Dermis lymphatic vessel endothelial cell (primary cell): Measurements from ENCODE around the gene MAD2L2. TPM values are rescaled to one million over a fixed set of nuclear protein-coding genes. Genes with fewer than 3 reads are reported as not detected.

Experiments used
- total RNA-seq: library from RNA; depleted of rRNA; stranded (reverse); fragments of >200 nt; gene quantifications from 2 replicates; pipeline ENCODE4 v1.2.1, GENCODE V29; 2014

The MAD2L2 gene
- 29.9 and 30.1 TPM in 2 replicates for total RNA-seq

DNA sequence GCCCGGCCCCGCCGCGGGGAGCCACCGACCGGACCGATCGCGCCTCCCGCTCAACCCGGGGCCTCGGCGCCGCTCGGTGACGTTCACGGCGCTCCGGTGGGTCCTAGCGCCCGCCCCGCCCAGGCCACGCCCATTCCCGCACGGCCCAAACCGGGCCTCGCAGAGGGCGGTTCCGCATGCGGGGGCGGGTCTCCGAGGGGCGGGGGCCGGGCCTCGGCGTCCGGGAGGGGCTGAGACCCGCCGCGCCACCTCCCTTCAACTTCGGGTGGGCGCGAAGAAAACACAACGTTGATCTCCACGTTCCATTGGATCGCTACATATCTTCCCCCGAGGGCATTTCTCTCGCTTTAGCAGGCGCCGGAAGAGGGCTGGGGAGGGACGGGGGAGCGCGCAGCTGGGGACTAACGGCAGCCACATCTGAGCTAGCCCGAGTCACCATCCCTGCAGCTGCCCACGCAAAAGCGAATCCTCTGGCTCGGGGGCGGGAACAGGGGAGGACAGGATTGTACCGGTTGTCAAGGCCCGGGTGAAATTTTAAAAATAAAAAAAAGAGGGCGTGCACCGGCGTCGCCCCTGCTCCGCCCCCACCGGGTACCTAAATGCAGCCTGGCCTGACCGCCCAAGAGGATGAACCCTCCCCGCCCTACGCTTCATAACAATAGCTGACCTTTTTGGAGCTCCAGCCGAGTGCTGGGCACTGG, at the start of gene MAD2L2:
Gene MAD2L2 (minus strand): TSS at position 78 of the 701 bp plus-strand sequence. CDS start 547 bp downstream, outside the sequence.

DNA sequence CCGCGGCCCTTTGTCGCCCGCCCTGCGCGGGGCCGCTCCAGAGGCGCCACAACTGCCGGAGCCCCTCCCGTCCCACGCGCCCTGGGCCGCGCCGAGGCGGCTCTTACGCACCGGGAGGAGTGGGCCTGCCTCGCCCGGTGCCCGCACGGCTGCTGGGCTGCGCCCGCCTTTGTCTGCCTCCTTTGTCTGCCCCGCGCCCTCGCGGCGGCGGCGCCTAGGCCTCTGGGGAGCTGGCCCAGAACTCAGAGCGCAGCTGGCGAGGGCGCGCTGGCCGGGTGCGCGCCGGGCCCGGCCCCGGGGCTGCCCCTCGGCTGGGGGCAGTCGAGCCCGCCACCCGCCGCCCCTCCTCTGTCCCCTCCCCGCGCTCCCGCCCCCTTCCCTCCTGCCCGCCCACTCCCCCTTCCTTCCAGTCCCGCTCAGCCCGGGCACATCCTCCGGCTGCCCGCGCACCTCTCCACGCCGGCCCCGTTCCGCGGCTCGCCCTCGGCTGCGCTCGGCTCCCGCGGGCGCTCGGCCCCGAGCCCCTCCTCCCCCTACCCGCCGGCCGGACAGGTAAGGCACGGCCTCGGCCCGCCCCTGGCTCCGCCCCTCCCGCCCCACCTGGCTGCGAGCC, 10.5 kb upstream of the MAD2L2 start, which contains the start of gene DRAXIN:
Gene DRAXIN (plus strand): TSS at position 409 of the 613 bp plus-strand sequence. CDS start 14,549 bp downstream, outside the sequence.

DNA sequence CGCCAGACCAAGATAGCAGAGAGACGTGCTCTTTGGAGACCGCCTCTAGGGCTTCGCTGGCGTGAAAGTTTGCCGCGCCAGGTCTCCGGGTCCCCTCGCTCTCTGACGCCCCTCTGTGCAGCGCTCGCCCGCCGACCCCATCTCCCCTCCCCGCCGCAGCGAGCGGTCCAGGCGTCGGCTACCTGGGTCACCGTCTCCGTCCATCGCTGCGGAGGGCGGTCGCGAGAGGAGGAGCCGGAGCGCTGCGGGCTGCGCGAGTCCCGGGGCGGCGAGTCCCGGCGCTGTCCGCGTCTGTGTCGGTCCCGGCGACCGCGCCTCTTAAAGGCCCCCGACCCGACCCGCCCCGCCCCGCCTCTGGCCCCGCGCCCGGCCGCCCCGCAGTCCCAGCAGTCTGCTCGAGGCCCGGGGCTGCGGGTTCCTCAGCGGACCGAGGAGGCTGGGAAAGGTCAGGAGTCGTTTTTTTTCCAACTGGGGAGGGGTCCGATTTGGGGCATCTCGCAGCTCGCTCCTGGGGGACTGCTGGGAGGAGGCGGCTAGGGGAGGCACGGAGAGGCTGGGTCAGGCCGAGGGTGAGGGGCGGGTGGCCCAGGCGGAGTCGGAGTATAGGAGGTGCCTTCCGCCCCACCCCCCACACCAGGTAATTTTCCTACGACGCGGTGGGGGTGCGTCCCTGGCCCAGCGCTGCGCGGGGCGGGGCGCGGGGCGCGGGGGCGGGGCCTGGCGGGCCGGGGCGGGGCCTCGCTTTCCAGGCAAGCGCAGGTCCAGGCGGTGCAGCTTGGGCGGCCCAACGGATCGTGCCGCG, 26.6 kb downstream of the MAD2L2 start, which contains the start of the genes FBXO2 and FBXO44:
Gene FBXO2 (minus strand): TSS at position 293 of the 802 bp plus-strand sequence. CDS start 89 bp downstream, at position 204.
Gene FBXO44 (plus strand): TSS at position 741 of the 802 bp plus-strand sequence. CDS start 959 bp downstream, outside the sequence.

Other genes starting within 250 kb of the MAD2L2 start
- gene DISP3, start 202.0 kb downstream of the MAD2L2 start, total RNA-seq, result 0.09 and 0.11 TPM in 2 replicates
- gene FBXO2, start 26.7 kb downstream of the MAD2L2 start, total RNA-seq, result 1.4 and 1.6 TPM in 2 replicates
- 7.0 and 9.5 TPM in 2 replicates for gene FBXO44, start 26.3 kb downstream of the MAD2L2 start, total RNA-seq
- 1.5 and 1.7 TPM in 2 replicates for gene FBXO6, start 16.9 kb downstream of the MAD2L2 start, total RNA-seq
- gene DRAXIN, start 10.6 kb upstream of the MAD2L2 start, total RNA-seq, result 0.11 and 0.34 TPM in 2 replicates
- 30.3 and 32.5 TPM in 2 replicates for gene AGTRAP, start 55.0 kb upstream of the MAD2L2 start, total RNA-seq
- 0.17 and 0.33 TPM in 2 replicates for gene C1orf167, start 81.0 kb upstream of the MAD2L2 start, total RNA-seq
- gene MTHFR, start 124.8 kb upstream of the MAD2L2 start, total RNA-seq, result 42.4 and 68.7 TPM in 2 replicates
- 7.5 and 9.3 TPM in 2 replicates for gene CLCN6, start 125.0 kb upstream of the MAD2L2 start, total RNA-seq
- gene NPPA, start 166.6 kb upstream of the MAD2L2 start, total RNA-seq, result not detected in 2 replicates
- not detected in 2 replicates for gene NPPB, start 177.8 kb upstream of the MAD2L2 start, total RNA-seq
- gene KIAA2013, start 245.3 kb upstream of the MAD2L2 start, total RNA-seq, result 37.5 and 45.5 TPM in 2 replicates